H1 (cell line): ENCODE data around the gene TNPO3. TPM values are rescaled to one million over a fixed set of nuclear protein-coding genes. Genes with fewer than 3 reads are reported as not detected.

Experiments
- ZNF274 ChIP-seq: IDR thresholded peaks from 2 replicates; pipeline ENCODE4 v1.7.0; 2012; ENCODE audit warnings: low read length, borderline replicate concordance; ENCODE audit errors: extremely low read depth
- polyA plus RNA-seq, 7 experiments: library from polyadenylated mRNA; depleted of rRNA in 3 of 7; stranded (reverse) in 5 of 7; unstranded in 2 of 7; fragments of >200 nt in 5 of 7; fragments of 200-250 nt in 2 of 7; gene quantifications; 1 replicate in 5 of 7; 2 replicates in 1 of 7; 4 replicates in 1 of 7; pipeline versions ENCODE4 v1.2.1 to v1.2.3, GENCODE V29; 2011 to 2013; ENCODE audit warnings: missing spikeins in 2 of 7, mixed read lengths in 2 of 7
- total RNA-seq: library from RNA; stranded (reverse); fragmentation: NEBNext Ultra II Directional; extraction: Animal tissue kit (Norgen Biotek cat#: 25700); gene quantifications from 2 replicates; pipeline ENCODE4 v1.2.1, GENCODE V29; 2021

TNPO3 gene
- total and polyA plus RNA-seq, 2 of the 8 experiments (the other 6 are each of a cell fraction or from before 2014, with no cell fraction given), result 67.6 to 99.2 TPM

GRCh38 chr7:128917122-128917521 lies 137.8 kb downstream of the TNPO3 start (continued):
- no peak for TF ChIP-seq ZNF274
